ENCODE measurements around the gene CHD9. TPM values are rescaled to one million over a fixed set of nuclear protein-coding genes. Genes with fewer than 3 reads are reported as not detected.

The CHD9 gene
- total and polyA plus RNA-seq, 9 of the 15 experiments (the other 6 are each of a cell fraction or from before 2014, with no cell fraction given) = 29.0 to 69.3 (median 40.6) TPM

- TF ChIP-seq MED1 (CRISPR knock-in tag; IDR thresholded peaks at IDR 0.05; ENCODE audit: borderline replicate concordance) (no peak), KLF16 (IDR thresholded peaks at IDR 0.05) (peak; percentile 32; the same call in 1 of the 2 replicates), MBD2 (IDR thresholded peaks at IDR 0.05; ENCODE audit: borderline replicate concordance, low read depth) (peak; percentile 69; the same call in 1 of the 2 replicates), POLR2AphosphoS5 (IDR thresholded peaks at IDR 0.05; ENCODE audit: control insufficient read depth, insufficient read depth, low read depth, low read length) (0 out of 2 replicates have a peak, but pooled peaks have one; percentile 6), ILF3 (IDR thresholded peaks at IDR 0.05; ENCODE audit: borderline replicate concordance) (peak; percentile 54; the same call in 1 of the 2 replicates), FOS (IDR thresholded peaks at IDR 0.05; ENCODE audit: extremely low read depth, insufficient read length) (peak; percentile 50), TBL1XR1 (IDR thresholded peaks at IDR 0.05; ENCODE audit: low read length in 2 of 2) (peak in 1 of 2 experiments; percentile 54; a peak in 1 of 4 replicates), RBFOX2 (IDR thresholded peaks at IDR 0.05; ENCODE audit: low read depth, low read length) (peak; percentile 80), FOXK2 (conservative IDR thresholded peaks at IDR 0.05 in 1 of 2, IDR thresholded peaks at IDR 0.05 in 1 of 2; ENCODE audit: low read depth in 2 of 2) (no peak), TBP (optimal IDR thresholded peaks at IDR 0.05; ENCODE audit: low read depth, low read length) (no peak), JUND (IDR thresholded peaks at IDR 0.05; ENCODE audit: borderline replicate concordance, low read depth, low read length) (0 out of 2 replicates have a peak, but pooled peaks have one; percentile 2), JUND (tag; IDR thresholded peaks at IDR 0.05; ENCODE audit: borderline replicate concordance, low read depth, low read length) (peak; percentile 25; the same call in 1 of the 3 replicates), GABPB2 (CRISPR knock-in tag; conservative IDR thresholded peaks at IDR 0.05) (no peak), ZFP30 (CRISPR knock-in tag; IDR thresholded peaks at IDR 0.05; ENCODE audit: borderline replicate concordance) (no peak), TCF7 (IDR thresholded peaks at IDR 0.05; ENCODE audit: borderline replicate concordance) (peak; percentile 56; the same call in 1 of the 2 replicates), ZNF212 (CRISPR knock-in tag; IDR thresholded peaks at IDR 0.05) (no peak), ZNF717 (CRISPR knock-in tag; IDR thresholded peaks at IDR 0.05) (no peak), MNT (conservative IDR thresholded peaks at IDR 0.05) (peak in 1 of 2 experiments; percentile 68; a peak in 2 of 4 replicates), ATF7 (IDR thresholded peaks at IDR 0.05) (peak; percentile 64), ZNF764 (CRISPR knock-in tag; IDR thresholded peaks at IDR 0.05; ENCODE audit: low read depth) (no peak)
- TF ChIP-seq, protein P1, sequence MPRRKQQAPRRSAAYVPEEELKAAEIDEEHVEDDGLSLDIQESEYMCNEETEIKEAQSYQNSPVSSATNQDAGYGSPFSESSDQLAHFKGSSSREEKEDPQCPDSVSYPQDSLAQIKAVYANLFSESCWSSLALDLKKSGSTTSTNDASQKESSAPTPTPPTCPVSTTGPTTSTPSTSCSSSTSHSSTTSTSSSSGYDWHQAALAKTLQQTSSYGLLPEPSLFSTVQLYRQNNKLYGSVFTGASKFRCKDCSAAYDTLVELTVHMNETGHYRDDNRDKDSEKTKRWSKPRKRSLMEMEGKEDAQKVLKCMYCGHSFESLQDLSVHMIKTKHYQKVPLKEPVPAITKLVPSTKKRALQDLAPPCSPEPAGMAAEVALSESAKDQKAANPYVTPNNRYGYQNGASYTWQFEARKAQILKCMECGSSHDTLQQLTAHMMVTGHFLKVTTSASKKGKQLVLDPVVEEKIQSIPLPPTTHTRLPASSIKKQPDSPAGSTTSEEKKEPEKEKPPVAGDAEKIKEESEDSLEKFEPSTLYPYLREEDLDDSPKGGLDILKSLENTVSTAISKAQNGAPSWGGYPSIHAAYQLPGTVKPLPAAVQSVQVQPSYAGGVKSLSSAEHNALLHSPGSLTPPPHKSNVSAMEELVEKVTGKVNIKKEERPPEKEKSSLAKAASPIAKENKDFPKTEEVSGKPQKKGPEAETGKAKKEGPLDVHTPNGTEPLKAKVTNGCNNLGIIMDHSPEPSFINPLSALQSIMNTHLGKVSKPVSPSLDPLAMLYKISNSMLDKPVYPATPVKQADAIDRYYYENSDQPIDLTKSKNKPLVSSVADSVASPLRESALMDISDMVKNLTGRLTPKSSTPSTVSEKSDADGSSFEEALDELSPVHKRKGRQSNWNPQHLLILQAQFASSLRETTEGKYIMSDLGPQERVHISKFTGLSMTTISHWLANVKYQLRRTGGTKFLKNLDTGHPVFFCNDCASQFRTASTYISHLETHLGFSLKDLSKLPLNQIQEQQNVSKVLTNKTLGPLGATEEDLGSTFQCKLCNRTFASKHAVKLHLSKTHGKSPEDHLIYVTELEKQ (CRISPR knock-in tag; IDR thresholded peaks at IDR 0.05) = no peak
These were observed 75.6 kb downstream of the CHD9 start (continued) for GRCh38 chr16:53130159-53131049.
